Caki2 (cell line): ENCODE data around the gene TDRD9. TPM values are rescaled to one million over a fixed set of nuclear protein-coding genes. Genes with fewer than 3 reads are reported as not detected.
"Not testable (repeated sequence)": the region's sequence is repeated elsewhere in the genome, so short reads cannot be mapped to it uniquely, and the experiment has no call there.

Source experiments
- DNase-seq: peaks from one replicate; pipeline ENCODE4 v3.0.0-alpha.2; 2015; ENCODE audit warnings: low read depth
- in situ Hi-C: cut with HindIII; loops from 2 replicates; pipeline ENCODE4 v1.10.0; 2016; ENCODE audit warnings: low sequenced_read_pairs, low pct_unique_long_range_greater_than_20kb, mixed read lengths
- total RNA-seq: library from RNA; depleted of rRNA; stranded (reverse); fragments of >200 nt; shearing (Covaris generic); gene quantifications from 2 replicates; pipeline ENCODE4 v1.2.3, GENCODE V29; 2014; ENCODE audit warnings: low replicate concordance

The TDRD9 gene
- total RNA-seq, 1 experiment from 2014 or later, result not detected

DNA sequence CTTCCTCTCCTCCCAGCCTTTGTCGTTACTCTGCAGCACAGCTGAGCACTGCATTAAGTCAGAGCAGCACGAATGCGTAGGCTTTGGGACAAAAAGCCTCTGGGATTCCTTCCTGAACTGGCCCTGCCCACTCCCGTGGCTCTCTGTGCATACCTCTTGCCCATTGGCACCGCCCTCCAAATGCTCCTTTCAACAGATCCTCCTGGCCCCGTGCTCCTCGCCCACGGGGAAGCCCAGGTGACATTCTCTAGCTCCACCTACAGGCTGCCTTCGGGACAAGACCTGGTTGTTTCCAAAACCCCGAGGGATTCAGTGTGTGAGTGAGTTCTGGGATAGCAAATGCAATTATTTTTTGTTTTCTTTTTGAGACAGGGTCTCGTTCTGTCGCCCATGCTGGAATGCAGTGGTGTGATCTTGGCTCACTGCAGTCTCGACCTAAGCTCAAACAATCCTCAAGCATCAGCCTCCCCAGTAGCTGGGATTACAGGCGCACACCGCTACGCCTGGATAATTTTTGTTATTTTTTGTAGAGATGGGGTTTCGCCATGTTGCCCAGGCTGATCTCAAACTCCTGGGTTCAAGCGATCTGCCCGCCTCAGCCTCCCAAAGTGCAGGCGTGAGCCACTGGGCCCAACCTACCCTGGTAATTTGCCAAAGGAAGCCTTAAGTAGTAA lies 17.9 kb upstream of the TDRD9 start:
- in situ Hi-C loops, result no loop called here
- DNase-seq, result peak; percentile 85

DNA sequence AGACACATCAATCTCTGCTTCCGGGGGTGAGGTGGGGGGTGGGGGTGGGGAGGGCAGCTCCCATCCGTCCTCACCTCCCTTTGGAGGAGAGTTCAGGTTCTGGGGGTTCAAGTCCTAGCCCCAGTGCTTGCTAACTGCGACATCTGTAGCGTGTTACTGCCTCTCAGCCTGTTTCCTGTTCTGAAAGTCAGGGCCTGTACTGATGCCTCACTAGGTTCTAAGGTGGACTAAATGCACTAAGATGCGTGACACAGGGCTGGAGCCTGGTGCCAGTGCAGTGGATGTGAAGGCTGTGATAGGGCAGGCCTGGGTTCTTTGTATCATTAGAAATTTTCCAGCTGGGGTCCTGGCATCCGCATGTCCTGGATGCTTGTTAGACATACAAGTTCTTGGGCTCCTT lies 17.3 kb upstream of the TDRD9 start:
- no peak for DNase-seq
- in situ Hi-C loops, result no loop called here

DNA sequence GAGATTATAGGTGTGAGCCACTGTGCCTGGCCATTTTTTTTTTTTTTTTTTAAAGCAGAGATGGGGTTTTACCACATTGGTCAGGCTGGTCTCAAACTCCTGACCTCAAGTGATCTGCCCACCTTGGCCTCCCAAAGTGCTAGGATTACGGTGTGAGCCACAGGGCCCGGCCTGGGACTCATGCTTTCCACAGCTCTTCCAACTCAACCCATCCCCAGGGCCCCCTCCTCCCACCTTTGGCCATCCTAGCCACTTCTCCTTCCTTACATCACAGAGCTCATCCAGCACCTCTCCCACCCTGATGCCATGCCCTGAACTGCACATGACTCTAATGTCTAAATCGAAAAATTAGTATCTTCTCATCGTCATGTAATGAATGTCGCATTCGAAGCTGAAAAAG lies 12.6 kb upstream of the TDRD9 start:
- in situ Hi-C loops, result no loop called here
- DNase-seq, result no peak

DNA sequence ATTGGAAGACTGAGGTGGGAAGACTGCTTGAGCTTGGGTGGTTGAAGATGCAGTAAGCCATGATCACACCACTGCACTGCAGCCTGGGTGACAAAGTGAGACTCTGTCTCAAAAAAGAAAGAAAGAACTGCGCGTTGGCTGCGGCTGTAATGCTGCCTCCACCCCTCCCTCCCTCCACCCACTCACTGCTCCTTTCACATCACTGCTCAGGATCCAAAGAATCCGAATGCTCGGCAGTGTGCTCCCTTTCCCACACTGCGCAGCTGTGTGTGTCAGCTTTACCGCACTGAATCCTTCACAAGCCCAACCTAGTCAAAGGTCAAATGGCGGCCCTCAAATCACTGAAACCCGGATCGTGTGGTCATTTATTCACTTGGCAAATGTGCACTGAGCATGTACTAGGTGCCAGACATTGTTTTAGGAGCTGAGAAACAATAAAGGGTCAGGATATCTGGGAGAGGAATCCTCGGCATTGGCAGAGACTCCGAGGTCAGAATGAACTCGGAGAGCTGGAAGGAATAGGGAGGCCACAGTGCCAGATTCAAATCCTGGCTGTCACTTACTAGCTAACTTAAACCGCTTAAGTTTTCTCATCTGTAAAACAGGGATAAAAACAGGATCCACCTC lies 11.5 kb upstream of the TDRD9 start:
- DNase-seq, result no peak
- in situ Hi-C loops, result no loop called here

- peak; percentile 87 for DNase-seq
- in situ Hi-C loops, result no loop called here
These were observed 7.0 kb upstream of the TDRD9 start for GRCh38 chr14:103920981-103921854.

- in situ Hi-C loops, DNase-seq: not testable (repeated sequence)
These were observed 6.4 kb upstream of the TDRD9 start for GRCh38 chr14:103921855-103922200.

DNA sequence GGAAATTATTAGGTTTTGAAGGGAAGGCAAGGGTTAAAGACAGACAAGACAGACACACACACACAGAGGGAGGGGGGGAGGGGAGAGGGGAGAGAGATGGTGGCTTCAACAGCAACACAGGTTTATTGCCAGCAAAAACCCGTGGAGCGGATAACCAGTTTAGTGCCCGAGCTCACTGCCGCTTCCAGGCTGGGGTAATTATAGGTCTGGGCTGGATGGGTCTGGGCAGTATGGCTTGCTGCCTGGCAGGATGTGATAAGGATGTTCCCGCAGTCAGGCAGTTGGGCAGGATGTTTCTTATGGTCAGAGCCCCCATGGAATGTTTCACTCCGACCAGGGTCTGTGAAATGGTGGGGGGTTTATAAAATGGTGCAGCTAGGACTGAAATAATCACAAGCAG lies 4.4 kb upstream of the TDRD9 start:
- no peak for DNase-seq
- in situ Hi-C loops, result no loop called here

- in situ Hi-C loops, result no loop called here
- DNase-seq, result no peak
These were observed 2.9 kb upstream of the TDRD9 start for GRCh38 chr14:103925316-103925715.

GRCh38 chr14:103927566-103927965 lies 690 bp upstream of the TDRD9 start:
- no peak for DNase-seq
- in situ Hi-C loops, result no loop called here

DNA sequence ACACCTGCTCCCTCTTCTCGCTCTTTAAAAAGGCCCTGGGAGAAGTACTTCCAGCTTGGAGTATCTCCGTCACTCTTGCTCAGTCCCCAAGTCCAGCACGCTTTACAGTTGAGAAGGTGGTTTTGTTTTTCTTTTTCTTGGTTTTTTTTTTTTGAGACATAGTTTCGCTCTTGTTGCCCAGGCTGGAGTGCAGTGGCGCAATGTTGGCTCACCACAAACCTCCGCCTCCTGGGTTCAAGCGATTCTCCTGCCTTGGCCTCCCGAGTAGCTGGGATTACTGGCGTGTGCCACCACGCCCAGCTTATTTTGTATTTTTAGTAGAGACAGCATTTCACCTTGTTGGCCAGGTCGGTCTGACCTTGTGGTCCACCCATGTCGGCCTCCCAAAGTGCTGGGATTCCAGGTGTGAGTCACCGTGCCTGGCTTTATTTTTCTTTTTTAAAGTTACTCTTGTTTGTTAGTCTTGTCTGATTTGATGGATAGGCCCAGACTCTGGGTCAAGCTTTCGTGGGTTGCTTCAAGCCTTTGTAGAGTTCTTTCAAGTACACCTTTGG lies 1.9 kb downstream of the TDRD9 start:
- peak; percentile 35 for DNase-seq
- in situ Hi-C loops, result no loop called here

DNA sequence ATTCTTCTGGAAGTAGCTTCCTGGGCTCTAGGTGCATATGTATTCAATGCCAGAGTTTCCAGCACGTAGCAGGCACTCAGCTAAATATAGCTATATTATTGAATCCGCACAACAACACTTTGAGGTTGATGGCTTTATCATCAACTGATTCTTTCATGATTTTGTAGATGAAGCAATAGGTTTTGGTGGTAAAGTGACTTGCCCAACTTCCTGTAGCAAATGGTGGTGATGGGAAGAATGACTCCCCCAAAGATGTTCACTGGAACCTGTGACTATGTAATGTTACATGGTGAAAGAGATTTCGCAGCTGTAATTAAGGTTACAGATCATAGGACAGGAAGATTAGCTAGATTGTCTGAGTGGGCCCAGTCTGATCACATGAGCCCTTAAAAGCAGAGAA lies 3.2 kb downstream of the TDRD9 start:
- DNase-seq, result no peak
- in situ Hi-C loops, result no loop called here

GRCh38 chr14:103932791-103933490 lies 4.7 kb downstream of the TDRD9 start:
- in situ Hi-C loops, result no loop called here
- DNase-seq, result no peak

DNA sequence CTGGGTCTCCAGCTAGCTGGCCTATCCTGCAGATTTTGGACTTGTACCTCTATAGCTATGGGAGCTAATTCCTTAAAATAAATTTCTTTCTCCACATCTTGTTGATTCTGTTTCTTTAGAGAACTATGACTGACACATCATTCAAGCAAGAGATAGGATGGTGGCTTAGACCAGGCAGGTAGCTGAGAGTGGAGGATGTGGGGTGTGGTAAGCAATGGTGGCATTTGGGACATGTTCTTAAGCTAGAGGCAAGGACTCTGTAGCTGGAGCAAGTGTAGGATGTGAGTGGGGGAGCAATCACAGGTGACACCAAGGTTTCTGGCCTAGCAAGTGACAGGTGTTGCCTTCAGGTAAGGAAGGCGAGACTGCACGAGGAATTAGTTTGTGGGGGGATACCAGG lies 6.8 kb downstream of the TDRD9 start:
- DNase-seq, result no peak
- in situ Hi-C loops, result no loop called here

DNA sequence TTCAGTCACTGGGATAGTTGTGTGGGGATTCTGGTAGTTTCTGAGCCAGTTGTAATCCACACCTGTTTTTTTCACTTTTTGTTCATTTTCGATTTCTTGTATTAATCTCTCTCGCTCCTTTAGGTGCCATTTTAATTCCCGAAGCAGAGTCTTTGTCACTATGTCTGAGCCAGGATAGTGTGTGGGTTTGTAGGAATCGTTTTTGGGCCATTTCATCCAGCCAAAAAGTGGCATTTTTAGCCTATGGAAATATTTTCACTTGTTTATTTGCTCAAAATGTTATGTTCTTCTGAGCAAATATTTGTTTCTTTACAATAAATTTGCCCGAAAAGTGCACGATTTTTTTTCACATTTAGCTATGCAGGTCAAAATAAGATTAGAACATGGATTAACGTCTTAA lies 13.2 kb downstream of the TDRD9 start:
- in situ Hi-C loops, result no loop called here

DNA sequence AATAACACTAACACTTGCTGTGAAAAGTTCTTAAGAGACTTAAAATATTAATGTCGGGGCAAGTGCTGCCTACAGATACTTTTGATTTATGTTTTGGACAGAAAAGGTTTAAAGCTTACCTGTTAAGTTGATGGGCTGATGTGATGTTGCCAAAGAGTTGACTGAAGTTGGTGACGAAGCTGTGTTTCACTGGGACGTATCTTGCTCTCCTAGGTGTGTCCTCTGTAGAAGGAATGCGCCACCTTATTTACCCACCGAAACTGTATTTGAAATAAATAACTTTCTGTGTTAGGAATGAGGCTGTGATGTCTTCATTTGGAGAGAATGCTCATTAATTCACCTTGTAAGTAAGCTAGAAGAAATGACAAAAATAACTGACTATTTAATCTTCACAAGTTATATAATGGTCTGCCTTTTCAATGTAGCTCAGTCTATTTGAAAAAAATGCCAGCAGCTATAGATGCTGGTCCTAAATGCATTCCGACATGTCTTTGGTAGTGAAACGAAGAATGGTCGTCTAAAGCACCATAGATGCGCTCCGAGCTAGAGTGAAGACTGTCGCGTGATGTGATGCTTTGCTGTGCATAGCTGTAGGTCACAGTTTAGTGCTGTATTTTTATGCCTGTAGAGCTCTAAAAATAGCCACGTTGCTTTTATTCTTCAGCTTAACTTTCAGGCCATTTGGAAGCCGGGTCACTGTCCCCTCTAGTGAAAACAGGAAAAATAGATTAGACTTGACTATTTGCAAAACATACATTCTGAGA lies 13.9 kb downstream of the TDRD9 start, which contains the start of gene RD3L:
TSS of gene RD3L (minus strand) at position 557 of the 764 bp plus-strand sequence. CDS start 834 bp downstream, outside the sequence.
- in situ Hi-C loops, result no loop called here
- DNase-seq, result no peak

More for the DNA sequence above, 13.2 kb downstream of the TDRD9 start:
- no peak for DNase-seq

- in situ Hi-C loops, result no loop called here
- no peak for DNase-seq
These were observed 15.4 kb downstream of the TDRD9 start for GRCh38 chr14:103943673-103944072.

DNA sequence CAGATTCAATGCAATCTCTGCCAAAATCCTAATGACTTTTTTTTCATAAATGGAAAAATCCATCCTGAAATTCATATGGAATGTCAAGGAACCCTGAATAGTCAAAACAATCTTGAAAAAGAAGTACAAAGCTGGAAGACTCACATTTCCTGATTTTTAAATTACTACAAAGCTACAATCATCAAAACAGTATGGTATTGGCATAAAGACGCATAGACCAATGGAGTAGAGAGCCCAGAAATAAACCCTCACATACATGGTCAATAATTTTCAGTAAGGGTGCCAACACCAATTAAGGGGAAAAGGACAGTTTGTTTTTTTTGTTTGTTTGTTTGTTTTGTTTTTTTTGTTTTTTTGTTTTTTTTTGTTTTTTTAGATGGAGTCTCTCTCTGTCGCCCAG lies 18.7 kb downstream of the TDRD9 start:
- DNase-seq, result no peak
- in situ Hi-C loops, result no loop called here

DNA sequence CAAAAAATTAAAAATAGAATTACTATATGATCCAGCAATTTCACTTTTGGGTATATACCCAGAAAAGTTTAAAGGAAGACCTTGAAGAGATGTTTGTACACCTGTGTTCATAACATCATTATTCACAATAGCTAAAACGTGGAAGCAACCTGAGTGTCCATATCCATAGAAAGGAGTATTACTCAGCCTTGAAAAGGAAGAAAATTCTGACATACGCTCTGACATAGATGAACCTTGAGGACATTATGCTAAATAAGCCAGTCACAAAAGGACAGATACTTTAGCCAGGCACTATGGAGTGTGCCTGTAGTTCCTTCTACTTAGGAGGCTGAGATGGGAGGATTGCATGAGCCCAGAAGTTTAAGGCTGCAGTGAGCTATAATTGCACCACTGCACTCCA lies 20.2 kb downstream of the TDRD9 start:
- in situ Hi-C loops, result no loop called here
- no peak for DNase-seq
